DMS53 (cell line): ENCODE data around the gene CHST8.
A peak's percentile ranks its signal among the peaks of the same experiment; 100 is the strongest.
"Not testable (repeated sequence)": the region's sequence is repeated elsewhere in the genome, so short reads cannot be mapped to it uniquely, and the experiment has no call there.

Source experiments
- DNase-seq: peaks from one replicate; lab custom pipeline; 2025; lab: John Stamatoyannopoulos, UW

The CHST8 gene

GRCh38 chr19:33618363-33618762, 3.4 kb upstream of the CHST8 start:
- DNase-seq = not testable (repeated sequence)

GRCh38 chr19:33618884-33619283, 2.9 kb upstream of the CHST8 start:
- DNase-seq = no peak

- no peak for DNase-seq
These were observed 1.1 kb upstream of the CHST8 start for GRCh38 chr19:33620611-33621010.

GRCh38 chr19:33621065-33621785, 528 bp upstream of the CHST8 start:
- no peak for DNase-seq

GRCh38 chr19:33622505-33622808, 704 bp downstream of the CHST8 start:
- no peak for DNase-seq

GRCh38 chr19:33622809-33623511, 1.2 kb downstream of the CHST8 start:
- no peak for DNase-seq

- no peak for DNase-seq
These were observed 2.8 kb downstream of the CHST8 start for GRCh38 chr19:33624586-33624985.

- DNase-seq = no peak
These were observed 5.8 kb downstream of the CHST8 start for GRCh38 chr19:33627526-33627925.

- no peak for DNase-seq
These were observed 6.4 kb downstream of the CHST8 start for GRCh38 chr19:33627962-33628839.

GRCh38 chr19:33628921-33629825, 7.4 kb downstream of the CHST8 start:
- no peak for DNase-seq

GRCh38 chr19:33629826-33630375, 8.1 kb downstream of the CHST8 start:
- peak; percentile 23 for DNase-seq

- no peak for DNase-seq
These were observed 9.3 kb downstream of the CHST8 start for GRCh38 chr19:33630880-33631608.

GRCh38 chr19:33631609-33631973, 9.8 kb downstream of the CHST8 start:
- no peak for DNase-seq

- DNase-seq = no peak
These were observed 12.8 kb downstream of the CHST8 start for GRCh38 chr19:33634361-33635091.

GRCh38 chr19:33638167-33639034, 16.6 kb downstream of the CHST8 start:
- DNase-seq = no peak

- DNase-seq = no peak
These were observed 17.4 kb downstream of the CHST8 start for GRCh38 chr19:33639035-33639681.

- DNase-seq = no peak
These were observed 19.0 kb downstream of the CHST8 start for GRCh38 chr19:33640773-33641172.

- no peak for DNase-seq
These were observed 19.5 kb downstream of the CHST8 start for GRCh38 chr19:33641261-33641660.
